Muscle of leg (tissue), 11 donors: ENCODE data around the gene CAV1. TPM values are rescaled to one million over a fixed set of nuclear protein-coding genes. Genes with fewer than 3 reads are reported as not detected.

Source experiments
- DNase-seq: peaks from one replicate; pipeline ENCODE4 v3.0.0; 2013
- H3K27ac ChIP-seq: one replicate; pipeline ENCODE4 v1.5.1; 2013; ENCODE audit warnings: mild to moderate bottlenecking, low read length, control low read depth
- H3K27me3 ChIP-seq: one replicate; pipeline ENCODE4 v1.6.1; 2013; ENCODE audit warnings: low read length; ENCODE audit not compliant: control insufficient read depth, insufficient read depth
- H3K36me3 ChIP-seq: one replicate; pipeline ENCODE4 v1.6.1; 2013; ENCODE audit warnings: low read length; ENCODE audit not compliant: control insufficient read depth, insufficient read depth
- H3K4me1 ChIP-seq: one replicate; pipeline ENCODE4 v1.6.1; 2013; ENCODE audit warnings: low read length; ENCODE audit not compliant: control insufficient read depth, insufficient read depth
- H3K4me3 ChIP-seq: one replicate; pipeline ENCODE4 v1.5.1; 2013; ENCODE audit warnings: low read length, control low read depth
- H3K9me3 ChIP-seq: replicated peaks from 2 replicates; pipeline ENCODE4 v1.6.1; 2013; ENCODE audit warnings: low read depth, low read length; ENCODE audit not compliant: control insufficient read depth
- WGBS: methylation state at CpG from one replicate; pipeline ENCODE4 v1.1.5; 2013; ENCODE audit warnings: missing lambda C conversion rate; ENCODE audit not compliant: insufficient coverage; 5-methylcytosine and 5-hydroxymethylcytosine counted together
- polyA plus RNA-seq, 8 donors: library from polyadenylated mRNA; unstranded; fragments of 120-200 nt; gene quantifications; one replicate each; pipeline versions ENCODE4 v1.2.1 to v1.2.3, GENCODE V29; 2013; ENCODE audit warnings: inconsistent platforms in 1 of 8, low replicate concordance in 1 of 8; ENCODE audit not compliant: insufficient read length in 8 of 8, insufficient read depth in 1 of 8
- total RNA-seq: library from RNA; stranded (reverse); fragments of 120-200 nt; gene quantifications from one replicate; pipeline ENCODE4 v1.2.4, GENCODE V29; 2013

Gene CAV1
- total and polyA plus RNA-seq, 9 donors: 166 to 253 (median 198) TPM

DNA sequence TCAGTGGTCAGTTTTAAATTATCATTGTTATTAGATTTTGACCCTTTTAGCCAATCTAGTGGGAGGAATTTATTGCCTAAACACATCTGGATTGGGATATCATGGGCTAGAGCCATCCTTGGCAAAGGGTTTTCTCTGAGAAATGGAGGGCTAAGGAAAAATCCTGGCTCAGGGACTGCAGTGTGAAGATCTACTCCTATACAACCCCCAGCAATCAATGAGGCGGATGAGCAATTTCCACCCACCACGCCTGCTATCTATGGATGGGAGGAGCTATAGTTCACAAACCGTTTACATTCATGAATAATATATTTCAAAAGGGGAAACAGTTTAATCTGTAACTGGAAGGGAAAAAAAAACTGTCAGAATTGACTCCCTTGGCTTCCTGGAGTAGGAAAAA lies 2.7 kb downstream of the CAV1 start:
- Histone ChIP-seq H3K4me3 (peak overlapping the region; percentile 69), H3K36me3 (no peaks in the 10 kb centered on the region), H3K27ac (peak overlapping the region; percentile 78), H3K9me3 (no peaks in the 10 kb centered on the region), H3K4me1 (peaks cover 22% of the 10 kb centered on the region), H3K27me3 (peaks cover 24% of the 10 kb centered on the region)
- peak; percentile 30 for DNase-seq
- no CpG with 5 or more reads among the region's 3 CpGs for WGBS

DNA sequence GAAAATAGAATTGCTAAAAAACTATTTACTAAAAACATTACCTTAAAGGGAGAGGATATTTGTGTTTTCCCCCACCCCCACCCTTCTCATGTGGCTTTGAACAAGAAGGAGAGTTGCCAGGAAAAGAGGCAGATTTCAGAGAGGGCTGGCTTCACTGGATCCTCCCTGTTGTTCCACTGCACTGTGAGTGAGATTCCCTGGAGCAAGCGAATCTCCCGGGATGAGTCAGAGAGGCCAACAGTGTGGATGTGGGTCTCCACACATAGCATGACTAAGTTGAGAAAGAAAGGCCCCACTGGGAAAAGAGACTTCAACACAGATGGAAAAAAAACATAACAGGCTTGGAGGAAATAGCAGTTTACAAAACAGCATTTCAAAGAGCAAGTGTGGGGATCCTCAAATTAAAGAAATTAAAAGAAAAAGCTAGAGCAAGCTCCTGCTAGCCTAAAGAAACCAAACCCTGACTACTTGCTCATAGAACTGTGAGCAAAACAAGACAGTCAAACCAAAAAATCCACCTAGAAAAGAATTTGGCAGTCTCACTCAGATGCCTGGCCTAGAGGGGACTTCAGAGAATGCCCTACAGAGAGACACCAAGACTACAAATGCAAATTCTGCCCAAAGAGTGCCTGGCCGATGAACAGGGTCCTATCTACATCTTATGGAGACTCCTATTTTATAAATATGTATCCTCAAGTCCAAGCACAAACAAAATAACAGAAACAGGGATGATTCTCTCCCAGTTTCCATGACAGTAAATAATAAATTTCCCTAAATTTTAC lies 3.4 kb downstream of the CAV1 start:
- Histone ChIP-seq H3K9me3 (no peaks in the 10 kb centered on the region), H3K4me1 (peaks cover 22% of the 10 kb centered on the region), H3K36me3 (no peaks in the 10 kb centered on the region), H3K4me3 (peak overlapping the region; percentile 69), H3K27me3 (peaks cover 24% of the 10 kb centered on the region), H3K27ac (peak overlapping the region; percentile 78)
- DNase-seq: peak; percentile 61
- WGBS: no CpG with 5 or more reads among the region's 3 CpGs

DNA sequence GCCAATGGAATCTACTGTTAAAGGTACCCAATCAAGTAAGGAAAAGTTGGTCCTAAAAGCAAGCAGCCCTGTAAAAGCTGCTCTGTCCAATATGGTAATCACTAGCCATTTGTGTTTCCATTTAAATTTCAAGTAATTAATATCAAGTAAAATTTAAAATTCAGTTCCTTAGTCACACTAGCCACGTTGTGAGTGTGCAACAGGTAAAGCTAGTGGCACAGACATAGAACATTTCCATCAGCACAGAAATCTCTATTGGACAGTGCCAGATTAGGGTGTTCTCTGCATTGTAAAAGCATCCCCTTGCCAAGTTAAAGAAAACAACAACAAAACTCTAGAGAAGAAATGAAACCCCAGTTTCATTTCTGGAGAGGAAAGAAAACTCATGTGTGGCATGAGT lies 4.4 kb downstream of the CAV1 start:
- Histone ChIP-seq H3K27ac (no peak overlapping the region), H3K9me3 (no peaks in the 10 kb centered on the region), H3K4me1 (peaks cover 22% of the 10 kb centered on the region), H3K36me3 (no peaks in the 10 kb centered on the region), H3K27me3 (peaks cover 24% of the 10 kb centered on the region), H3K4me3 (no peak overlapping the region)
- no peak for DNase-seq
- no CpG with 5 or more reads among the region's 1 CpG for whole genome bisulfite sequencing

DNA sequence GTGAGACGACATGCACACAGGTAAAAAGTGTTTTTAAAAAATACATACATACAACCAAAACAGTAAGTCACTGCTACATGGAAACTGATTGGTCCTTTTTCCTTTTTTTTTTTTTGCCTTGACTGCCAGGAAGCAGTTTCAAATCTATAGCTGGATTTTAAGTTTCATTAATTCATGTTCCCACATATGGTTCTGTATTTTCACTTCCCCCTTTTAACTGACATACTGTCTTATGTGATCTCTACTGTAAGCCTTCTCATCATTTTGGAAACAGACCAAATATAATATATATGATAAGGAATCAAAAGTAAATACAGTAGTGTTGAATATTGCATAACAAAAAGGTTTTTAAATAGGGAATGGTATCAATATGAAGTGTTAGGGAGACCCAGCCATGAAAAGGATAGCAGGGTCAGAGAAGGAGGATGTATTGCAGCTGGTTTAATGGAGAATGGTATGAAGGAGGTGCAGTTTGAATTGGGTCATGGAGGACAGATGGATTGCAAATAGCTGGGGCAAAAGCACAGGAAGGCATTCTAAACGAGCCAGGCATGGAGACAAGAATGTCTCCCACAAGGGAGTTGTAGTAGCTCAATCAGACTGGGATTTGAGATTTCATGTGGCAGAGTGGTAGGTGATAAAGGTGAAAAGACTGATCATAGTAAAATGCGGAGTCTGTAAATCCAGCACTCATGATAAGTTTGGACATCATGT lies 5.4 kb downstream of the CAV1 start:
- Histone ChIP-seq H3K4me3 (peak overlapping the region; percentile 3), H3K27me3 (peaks cover 15% of the 10 kb centered on the region), H3K4me1 (peaks cover 13% of the 10 kb centered on the region), H3K36me3 (no peaks in the 10 kb centered on the region), H3K27ac (peak overlapping the region; percentile 43), H3K9me3 (no peaks in the 10 kb centered on the region)
- 67% methylated on average over 2 of the region's 3 CpGs for WGBS
- no peak for DNase-seq

DNA sequence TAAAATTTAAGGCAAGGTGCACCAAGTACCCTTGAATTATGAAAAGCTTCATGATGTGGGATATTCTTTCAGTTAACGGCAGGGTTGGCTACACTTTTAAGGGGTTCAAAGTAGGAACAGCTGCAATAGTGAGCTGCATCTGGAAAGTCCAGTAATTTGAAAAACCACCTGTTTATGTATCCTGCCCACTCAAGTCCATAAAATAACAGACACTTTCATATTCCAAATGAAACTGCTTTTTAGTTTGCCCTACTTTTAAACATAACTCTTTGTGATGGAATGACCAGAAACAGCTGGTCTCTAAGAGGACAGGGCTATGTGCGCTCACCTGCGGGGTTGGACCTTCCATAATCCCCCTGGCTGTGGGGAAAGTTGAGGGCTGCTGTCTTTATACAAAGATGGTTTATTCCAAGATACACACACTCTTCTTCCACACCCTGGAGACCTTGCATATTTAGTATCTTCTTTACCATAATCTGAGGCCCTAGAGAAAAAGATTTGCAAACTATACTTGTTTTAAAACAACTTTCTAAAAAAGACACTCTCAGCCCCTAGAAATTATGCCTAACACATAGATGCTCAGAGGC lies 7.4 kb downstream of the CAV1 start:
- Histone ChIP-seq H3K4me1 (peaks cover 6% of the 10 kb centered on the region), H3K4me3 (no peak overlapping the region), H3K27ac (peak overlapping the region; percentile 59), H3K9me3 (no peaks in the 10 kb centered on the region), H3K36me3 (peaks cover 4% of the 10 kb centered on the region), H3K27me3 (no peaks in the 10 kb centered on the region)
- no CpG with 5 or more reads among the region's 3 CpGs for WGBS
- DNase-seq: peak; percentile 31

DNA sequence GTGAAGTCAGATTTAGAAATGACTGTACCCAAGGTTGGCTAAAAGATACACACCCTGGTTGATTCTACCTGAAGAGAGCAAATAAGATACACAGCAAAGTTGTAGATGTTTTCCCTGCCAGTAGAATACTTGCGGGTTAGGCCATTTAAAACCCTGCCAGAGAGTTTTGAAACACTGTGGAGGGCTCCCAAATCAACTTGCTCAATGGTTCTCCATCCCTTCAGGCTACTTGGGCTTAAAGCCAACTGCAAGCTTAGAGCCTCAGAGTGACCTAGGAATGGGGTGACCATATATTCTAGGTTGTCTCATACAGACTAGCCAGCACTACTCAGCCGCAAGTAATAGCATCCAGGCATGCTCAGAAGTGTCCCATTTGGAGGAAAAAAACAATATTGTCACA lies 10.0 kb downstream of the CAV1 start:
- peaks cover 3% of the 10 kb centered on the region for H3K4me1 ChIP-seq
- no peaks in the 10 kb centered on the region for H3K27me3 ChIP-seq
- H3K4me3 ChIP-seq: no peak overlapping the region
- DNase-seq: no peak
- 78% methylated on average over 1 of the region's 2 CpGs for WGBS
- peak overlapping the region; percentile 16 for H3K27ac ChIP-seq
- H3K36me3 ChIP-seq: peaks cover 7% of the 10 kb centered on the region
- H3K9me3 ChIP-seq: no peaks in the 10 kb centered on the region

DNA sequence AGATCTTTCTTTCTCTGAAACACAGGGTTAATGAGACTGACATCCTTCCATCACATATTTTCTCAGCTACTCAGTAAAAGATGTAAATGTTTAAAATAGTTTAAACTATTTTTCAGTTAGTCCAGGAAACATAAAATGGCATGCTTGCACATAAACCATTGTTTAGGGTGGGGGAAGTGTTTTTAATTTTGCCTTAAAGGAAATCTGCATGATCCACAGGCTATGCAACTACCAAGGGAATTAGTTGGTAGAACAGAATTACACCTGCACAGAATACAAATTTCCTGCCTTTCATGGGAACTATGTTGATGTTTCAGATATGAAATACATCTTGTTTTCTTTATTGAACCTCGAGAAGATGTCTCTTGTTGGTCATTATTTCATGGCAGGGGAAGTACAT lies 10.6 kb downstream of the CAV1 start:
- no CpG with 5 or more reads among the region's 1 CpG for WGBS
- Histone ChIP-seq H3K27me3 (no peaks in the 10 kb centered on the region), H3K36me3 (peaks cover 7% of the 10 kb centered on the region), H3K27ac (peak overlapping the region; percentile 16), H3K9me3 (no peaks in the 10 kb centered on the region), H3K4me3 (no peak overlapping the region), H3K4me1 (peaks cover 3% of the 10 kb centered on the region)
- no peak for DNase-seq

DNA sequence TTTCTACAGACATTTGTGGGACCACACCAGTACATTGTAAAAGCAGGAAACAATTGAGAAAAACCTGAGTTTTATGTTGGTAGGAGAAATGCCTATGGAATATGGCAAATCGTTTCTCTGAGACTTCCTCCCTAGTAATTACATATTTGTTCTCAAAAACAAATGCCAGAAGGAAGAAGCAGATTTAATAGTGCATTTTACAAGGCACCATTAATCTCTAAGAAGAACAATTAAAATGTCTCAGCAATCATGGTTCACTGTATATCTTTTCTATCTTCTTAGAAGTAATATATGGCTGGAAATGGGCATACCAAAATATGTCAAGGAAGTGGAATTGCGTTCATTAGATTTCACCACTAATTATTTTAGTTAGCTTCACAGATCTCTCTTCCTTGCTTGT lies 13.3 kb downstream of the CAV1 start:
- H3K4me1 ChIP-seq: peaks cover 3% of the 10 kb centered on the region

DNA sequence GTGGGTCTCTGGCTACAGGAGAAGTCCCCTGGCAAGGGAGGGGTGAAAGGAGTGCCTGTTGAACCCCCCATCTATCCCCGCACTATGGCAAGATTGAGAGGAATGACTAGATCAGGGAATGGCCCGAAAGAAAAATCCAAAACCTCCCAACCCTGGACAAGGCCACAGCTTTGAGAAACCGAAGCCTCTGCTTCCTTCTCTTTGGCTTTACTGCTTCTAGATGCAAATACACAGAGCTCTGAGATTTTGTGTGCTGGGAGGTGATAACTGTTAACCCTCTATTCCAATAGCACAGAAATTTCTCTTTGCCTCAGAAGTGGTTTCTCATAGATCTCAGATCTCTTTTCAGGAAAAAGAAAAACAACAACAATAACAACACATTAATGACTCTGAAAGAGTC lies 15.0 kb downstream of the CAV1 start:
- no CpG with 5 or more reads among the region's 3 CpGs for WGBS
- Histone ChIP-seq H3K4me3 (no peak overlapping the region), H3K4me1 (peaks cover 3% of the 10 kb centered on the region), H3K9me3 (no peaks in the 10 kb centered on the region), H3K27ac (no peak overlapping the region), H3K27me3 (no peaks in the 10 kb centered on the region), H3K36me3 (peaks cover 7% of the 10 kb centered on the region)
- DNase-seq: no peak

More for the DNA sequence above, 13.3 kb downstream of the CAV1 start:
- no peaks in the 10 kb centered on the region for H3K27me3 ChIP-seq
- no peak overlapping the region for H3K27ac ChIP-seq
- peaks cover 7% of the 10 kb centered on the region for H3K36me3 ChIP-seq
- no peak for DNase-seq
- WGBS: no CpG with 5 or more reads among the region's 2 CpGs
- H3K4me3 ChIP-seq: no peak overlapping the region
- H3K9me3 ChIP-seq: no peaks in the 10 kb centered on the region

DNA sequence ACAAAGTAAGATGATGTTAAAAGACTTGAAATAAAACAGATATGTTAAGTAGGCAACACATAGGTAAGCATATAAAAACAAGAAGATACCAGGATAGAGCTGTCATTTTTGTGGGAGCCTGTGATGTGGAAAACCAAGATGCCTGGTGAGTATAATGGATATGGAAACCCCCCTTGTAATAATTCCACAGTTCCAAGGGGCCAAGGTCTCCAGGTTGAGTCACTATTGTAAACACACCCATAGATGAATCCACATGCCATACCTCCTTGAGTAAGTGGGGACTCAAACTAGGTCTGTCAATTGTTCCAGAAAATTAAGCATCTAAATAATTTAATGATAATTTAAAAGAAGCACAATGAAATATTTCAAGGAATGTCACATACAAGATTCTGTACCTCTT lies 15.9 kb downstream of the CAV1 start:
- DNase-seq: no peak
- H3K4me1 ChIP-seq: peaks cover 3% of the 10 kb centered on the region
- no peak overlapping the region for H3K4me3 ChIP-seq
- H3K27ac ChIP-seq: no peak overlapping the region
- no peaks in the 10 kb centered on the region for H3K9me3 ChIP-seq
- H3K27me3 ChIP-seq: no peaks in the 10 kb centered on the region
- H3K36me3 ChIP-seq: peaks cover 7% of the 10 kb centered on the region
